K562 (cell line): Measurements from ENCODE around the gene OSBPL3. TPM values are rescaled to one million over a fixed set of nuclear protein-coding genes. Genes with fewer than 3 reads are reported as not detected.

Source experiments
- ATAC-seq: fragments of 200-7000 bp; cut with Tn5 transposase; 3 replicates; pipeline ENCODE4 v1.9.1; 2020; ENCODE audit warnings: moderate library complexity
- BruUV-seq: library from RNA; stranded (reverse); fragments of 400-500 nt; replicated peaks from 2 replicates; lab custom pipeline; 2021; lab: Mats Ljungman, UMichigan
- CTCF ChIA-PET: fragments of 300-600 bp; formaldehyde crosslinking; extraction: SDS; loops from one replicate; lab custom pipeline; 2021; ENCODE audit warnings: low intra/inter-chr PET ratio; lab: Yijun Ruan, JAX
- POLR2A ChIA-PET: fragments of 300-600, 350-650 bp; sonication (Branson Sonifier 250); formaldehyde crosslinking; extraction: SDS; loops from one replicate; lab custom pipeline; 2021; ENCODE audit warnings: antibody characterized with exemption, inconsistent platforms; lab: Yijun Ruan, JAX
- DNase-seq, 4 experiments: peaks; one replicate each; pipeline versions ENCODE4 v3.0.0 to v3.0.0-alpha.2; 2011 to 2018; ENCODE audit warnings: low spot score in 3 of 4, mixed read lengths in 3 of 4; ENCODE audit errors: extremely low read depth in 1 of 4
- FAIRE-seq: peaks from 2 replicates; lab custom pipeline; 2011; peaks lifted over from hg19 to GRCh38; lab: Jason Lieb, UNC
- H2AFZ ChIP-seq: 2 replicates; pipeline ENCODE4 v1.6.0; 2011; ENCODE audit warnings: low read depth, low read length, control low read depth, inconsistent platforms
- H3K27ac ChIP-seq: fragments of 200-600 bp; 3 replicates; pipeline ENCODE4 v1.8.0; 2011; ENCODE audit warnings: low read depth, mild to moderate bottlenecking, control low read depth, inconsistent platforms, low read length, moderate library complexity, mixed read lengths; ENCODE audit errors: extremely low read depth
- H3K27me3 ChIP-seq, 2 experiments: fragments of 300-600 bp in 1 of 2; 2 replicates in 1 of 2; 3 replicates in 1 of 2; pipeline versions ENCODE4 v1.6.0 to v1.8.0; 2011; ENCODE audit warnings: inconsistent platforms in 2 of 2, low read length in 2 of 2, mild to moderate bottlenecking in 1 of 2, mixed read lengths in 1 of 2, moderate library complexity in 1 of 2; ENCODE audit not compliant: control insufficient read depth in 2 of 2, insufficient read depth in 2 of 2
- H3K36me3 ChIP-seq: fragments of 300-600 bp; 3 replicates; pipeline ENCODE4 v1.8.0; 2011; ENCODE audit warnings: mild to moderate bottlenecking, low read length, inconsistent platforms; ENCODE audit not compliant: control insufficient read depth, insufficient read depth
- H3K4me1 ChIP-seq, 2 experiments: fragments of 200-600 bp in 1 of 2; replicated peaks in 1 of 2; 2 replicates in 1 of 2; 3 replicates in 1 of 2; pipeline versions ENCODE4 v1.5.1 to v1.8.0; 2011; ENCODE audit warnings: inconsistent platforms in 2 of 2, low read length in 2 of 2, mild to moderate bottlenecking in 1 of 2, mixed read lengths in 1 of 2, moderate library complexity in 1 of 2; ENCODE audit not compliant: control insufficient read depth in 2 of 2, insufficient read depth in 2 of 2
- H3K4me2 ChIP-seq: 2 replicates; pipeline ENCODE4 v1.6.1; 2011; ENCODE audit warnings: low read length, control low read depth, inconsistent platforms, mixed read lengths; ENCODE audit not compliant: insufficient read depth
- H3K4me3 ChIP-seq: fragments of 200-600 bp; sonication (generic), shearing (Covaris generic); 2 replicates; pipeline ENCODE4 v1.5.1; 2016; ENCODE audit warnings: control low read depth, inconsistent platforms
- H3K79me2 ChIP-seq: fragments of 200-600 bp; 3 replicates; pipeline ENCODE4 v1.8.0; 2011; ENCODE audit warnings: low read length, inconsistent platforms; ENCODE audit not compliant: control insufficient read depth, insufficient read depth
- H3K9ac ChIP-seq, 2 experiments: 2 replicates each; pipeline versions ENCODE4 v1.6.0 to v1.6.1; 2011; ENCODE audit warnings: low read depth in 2 of 2, low read length in 2 of 2, control low read depth in 1 of 2, inconsistent platforms in 1 of 2, mild to moderate bottlenecking in 1 of 2, mixed read lengths in 1 of 2; ENCODE audit not compliant: insufficient read depth in 1 of 2
- H3K9me1 ChIP-seq: one replicate; pipeline ENCODE4 v1.6.0; 2011; ENCODE audit warnings: inconsistent platforms, mild to moderate bottlenecking, low read length, moderate library complexity; ENCODE audit not compliant: control insufficient read depth, insufficient read depth
- H3K9me3 ChIP-seq: replicated peaks from 2 replicates; pipeline ENCODE4 v1.5.1; 2011; ENCODE audit warnings: low read depth, low read length, inconsistent platforms; ENCODE audit not compliant: control insufficient read depth, insufficient read depth
- H4K20me1 ChIP-seq: replicated peaks from 2 replicates; pipeline ENCODE4 v1.6.1; 2011; ENCODE audit warnings: low read length, inconsistent platforms, mixed read lengths; ENCODE audit not compliant: control insufficient read depth, insufficient read depth
- CBX5 ChIP-seq: IDR thresholded peaks from 2 replicates; pipeline ENCODE4 v1.6.1; 2014; ENCODE audit warnings: low read depth, borderline replicate concordance
- DMBX1 ChIP-seq: fragments of 250-450 bp; sonication (Bioruptor Pico); IDR thresholded peaks from 2 replicates; pipeline ENCODE4 v1.8.0; 2022; ENCODE audit warnings: inconsistent platforms, mild to moderate bottlenecking, moderate library complexity, borderline replicate concordance
- HNRNPK ChIP-seq: fragments of 200-400 bp; formaldehyde crosslinking; IDR thresholded peaks from one replicate; pipeline ENCODE4 v1.6.1; 2018; ENCODE audit warnings: mild to moderate bottlenecking, low read depth, low read length; ENCODE audit not compliant: poor library complexity, severe bottlenecking
- KLF16 ChIP-seq: IDR thresholded peaks from 2 replicates; pipeline ENCODE4 v1.6.1; 2016; ENCODE audit warnings: antibody characterized with exemption
- NEUROD1 ChIP-seq: fragments of 150-350 bp; IDR thresholded peaks from 2 replicates; pipeline ENCODE4 v1.6.1; 2014; ENCODE audit warnings: borderline replicate concordance, low read length, low read depth; ENCODE audit not compliant: partially characterized antibody
- NR3C1 ChIP-seq: sonication (generic); formaldehyde crosslinking; IDR thresholded peaks from 2 replicates; pipeline ENCODE4 v1.8.1; 2022; ENCODE audit warnings: missing genetic modification reagents
- PCBP1 ChIP-seq: fragments of 200-400 bp; formaldehyde crosslinking; IDR thresholded peaks from 2 replicates; pipeline ENCODE4 v1.6.1; 2018; ENCODE audit warnings: mild to moderate bottlenecking, low read depth, low read length; ENCODE audit not compliant: poor library complexity, severe bottlenecking
- PML ChIP-seq: IDR thresholded peaks from 2 replicates; pipeline ENCODE4 v1.6.1; 2012; ENCODE audit warnings: low read length, inconsistent platforms
- POLR2AphosphoS5 ChIP-seq: IDR thresholded peaks from 2 replicates; pipeline ENCODE4 v1.6.1; 2011; ENCODE audit warnings: mild to moderate bottlenecking, low read depth, low read length, moderate library complexity; ENCODE audit not compliant: control insufficient read depth, insufficient read depth
- RUNX1 ChIP-seq: sonication (generic); IDR thresholded peaks from 2 replicates; pipeline ENCODE4 v1.6.1; 2016; ENCODE audit warnings: antibody characterized with exemption, low read depth
- ZNF184 ChIP-seq: sonication (generic); formaldehyde crosslinking; IDR thresholded peaks from 2 replicates; pipeline ENCODE4 v1.5.0; 2020; ENCODE audit warnings: missing genetic modification reagents
- WGBS: fragments of 100-300 bp; shearing (Covaris generic); methylation state at CpG from one replicate; pipeline ENCODE4 v1.1.6; 2016; ENCODE audit warnings: low coverage, mixed read lengths; ENCODE audit not compliant: insufficient coverage; ENCODE audit errors: missing lambda C conversion rate; 5-methylcytosine and 5-hydroxymethylcytosine counted together
- in situ Hi-C: fragments of 300-500 bp; cut with MboI; formaldehyde crosslinking; loops from 4 replicates; pipeline ENCODE4 v1.15.0; 2018; ENCODE audit warnings: inconsistent platforms, mixed read lengths
- intact Hi-C: fragments of 100-400 bp; cut with micrococcal nuclease; formaldehyde crosslinking; loops from 2 replicates; pipeline ENCODE4 v1.14.2; 2022
- polyA plus RNA-seq, 8 experiments: library from polyadenylated mRNA; depleted of rRNA in 4 of 8; stranded (reverse) in 5 of 8; unstranded in 3 of 8; fragments of >200 nt; fragmentation: Nextera tagmentation in 2 of 8; fragmentation: Illumina TruSeq in 1 of 8; extraction: Ambion mirVana in 2 of 8; extraction: Trizol in 1 of 8; gene quantifications; 2 replicates each; pipeline versions ENCODE4 v1.2.1 to v1.2.3, GENCODE V29; 2011 to 2014; ENCODE audit warnings: inconsistent platforms in 1 of 8, missing spikeins in 1 of 8
- total RNA-seq, 7 experiments: library from RNA; depleted of rRNA in 6 of 7; stranded (reverse); fragments of >200 nt in 6 of 7; fragmentation: Illumina TruSeq in 2 of 7; extraction: Trizol in 2 of 7; gene quantifications; 2 replicates each; pipeline versions ENCODE4 v1.2.1 to v1.2.3, GENCODE V29; 2011 to 2021; ENCODE audit warnings: low replicate concordance in 1 of 7
- TF ChIP-seq, protein P1 (sequence below): fragments of 250-450 bp; sonication (Bioruptor Pico); IDR thresholded peaks from 2 replicates; pipeline ENCODE4 v1.4.0; 2020; ENCODE audit warnings: mild to moderate bottlenecking, moderate library complexity
- TF ChIP-seq, protein P2 (sequence below): fragments of 450-650 bp; IDR thresholded peaks from 2 replicates; pipeline ENCODE4 v1.6.1; 2016; ENCODE audit warnings: borderline replicate concordance
- TF ChIP-seq, protein P3 (sequence below): sonication (generic); formaldehyde crosslinking; IDR thresholded peaks from 2 replicates; pipeline ENCODE4 v1.8.0; 2023; ENCODE audit warnings: mild to moderate bottlenecking, missing genetic modification reagents
- TF ChIP-seq, protein P4 (sequence below): fragments of 250-450 bp; sonication (Bioruptor Pico); IDR thresholded peaks from 2 replicates; pipeline ENCODE4 v1.4.0; 2020; ENCODE audit warnings: mild to moderate bottlenecking

OSBPL3 gene
- total and polyA plus RNA-seq, 9 of the 15 experiments (the other 6 are each of a cell fraction or from before 2014, with no cell fraction given), result 4.8 to 37.2 (median 26.5) TPM

DNA sequence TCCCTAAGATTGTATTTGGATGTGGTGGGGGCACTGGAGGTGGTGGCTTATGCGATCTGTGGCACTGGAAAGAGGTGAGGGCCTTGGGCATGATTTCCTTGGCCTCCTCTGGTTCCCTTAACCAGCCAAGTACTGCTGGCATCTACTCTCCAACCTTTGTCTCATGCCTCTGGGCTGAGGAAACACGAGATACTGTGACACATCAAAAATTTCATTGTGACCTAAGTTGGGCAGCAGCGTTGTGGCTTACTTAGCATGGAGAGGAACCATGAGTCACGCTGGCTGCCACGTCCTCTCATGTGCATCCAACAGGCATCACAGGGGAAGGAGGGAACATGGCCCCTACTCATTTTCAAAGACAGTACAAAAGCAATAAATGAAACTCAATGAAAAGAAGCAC, 193.0 kb downstream of the OSBPL3 start (continued):
- TF ChIP-seq, protein P1, sequence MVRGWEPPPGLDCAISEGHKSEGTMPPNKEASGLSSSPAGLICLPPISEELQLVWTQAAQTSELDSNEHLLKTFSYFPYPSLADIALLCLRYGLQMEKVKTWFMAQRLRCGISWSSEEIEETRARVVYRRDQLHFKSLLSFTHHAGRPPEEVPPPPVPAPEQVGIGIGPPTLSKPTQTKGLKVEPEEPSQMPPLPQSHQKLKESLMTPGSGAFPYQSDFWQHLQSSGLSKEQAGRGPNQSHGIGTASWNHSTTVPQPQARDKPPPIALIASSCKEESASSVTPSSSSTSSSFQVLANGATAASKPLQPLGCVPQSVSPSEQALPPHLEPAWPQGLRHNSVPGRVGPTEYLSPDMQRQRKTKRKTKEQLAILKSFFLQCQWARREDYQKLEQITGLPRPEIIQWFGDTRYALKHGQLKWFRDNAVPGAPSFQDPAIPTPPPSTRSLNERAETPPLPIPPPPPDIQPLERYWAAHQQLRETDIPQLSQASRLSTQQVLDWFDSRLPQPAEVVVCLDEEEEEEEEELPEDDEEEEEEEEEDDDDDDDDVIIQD, result no peak
- TF ChIP-seq PML, result no peak
- TF ChIP-seq, all 486 proteins: peak for 17

DNA sequence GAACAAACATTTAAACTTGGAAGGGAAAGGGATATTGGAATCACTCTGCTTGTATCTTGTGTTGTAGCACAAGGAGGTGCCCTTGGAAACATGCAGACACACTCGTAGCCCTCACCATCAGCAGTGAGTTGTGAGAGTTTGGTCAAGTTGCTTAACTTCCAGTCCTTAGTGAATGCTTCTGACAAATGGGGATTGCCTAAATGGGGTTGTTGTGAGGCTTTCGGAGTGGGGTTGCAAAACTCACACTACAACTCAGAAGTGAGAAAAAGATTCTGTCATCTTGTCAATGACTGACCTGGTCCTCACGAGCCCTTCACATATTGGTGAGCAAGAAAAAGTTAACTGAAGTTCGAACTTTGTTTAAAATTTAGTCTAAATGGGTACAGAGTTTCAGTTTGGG, 193.7 kb downstream of the OSBPL3 start:
- ChIA-PET POLR2A (no interaction called here), CTCF (no interaction called here)
- Histone ChIP-seq H3K9me1 (no peaks in the 10 kb centered on the region), H3K36me3 (no peaks in the 10 kb centered on the region), H3K27me3 (no peaks in the 10 kb centered on the region), H3K79me2 (peaks cover 12% of the 10 kb centered on the region; the same call in 2 of the 3 replicates), H4K20me1 (no peaks in the 10 kb centered on the region), H3K27ac (no peak overlapping the region), H3K4me1 (no peaks in the 10 kb centered on the region), H3K4me3 (no peak overlapping the region), H3K4me2 (no peak overlapping the region), H2AFZ (no peak overlapping the region), H3K9me3 (peaks cover 9% of the 10 kb centered on the region), H3K9ac (no peak overlapping the region)
- in situ Hi-C loops (no loop called here), intact Hi-C loops (no loop called here)
- DNase-seq (no peak), ATAC-seq (no peak), FAIRE-seq (no peak)
- no TSS peak for BruUV-seq
- WGBS, result 54% methylated on average over 4 of the region's 4 CpGs
- no peak for TF ChIP-seq NEUROD1
- no peak for TF ChIP-seq PCBP1
- TF ChIP-seq, protein P2, sequence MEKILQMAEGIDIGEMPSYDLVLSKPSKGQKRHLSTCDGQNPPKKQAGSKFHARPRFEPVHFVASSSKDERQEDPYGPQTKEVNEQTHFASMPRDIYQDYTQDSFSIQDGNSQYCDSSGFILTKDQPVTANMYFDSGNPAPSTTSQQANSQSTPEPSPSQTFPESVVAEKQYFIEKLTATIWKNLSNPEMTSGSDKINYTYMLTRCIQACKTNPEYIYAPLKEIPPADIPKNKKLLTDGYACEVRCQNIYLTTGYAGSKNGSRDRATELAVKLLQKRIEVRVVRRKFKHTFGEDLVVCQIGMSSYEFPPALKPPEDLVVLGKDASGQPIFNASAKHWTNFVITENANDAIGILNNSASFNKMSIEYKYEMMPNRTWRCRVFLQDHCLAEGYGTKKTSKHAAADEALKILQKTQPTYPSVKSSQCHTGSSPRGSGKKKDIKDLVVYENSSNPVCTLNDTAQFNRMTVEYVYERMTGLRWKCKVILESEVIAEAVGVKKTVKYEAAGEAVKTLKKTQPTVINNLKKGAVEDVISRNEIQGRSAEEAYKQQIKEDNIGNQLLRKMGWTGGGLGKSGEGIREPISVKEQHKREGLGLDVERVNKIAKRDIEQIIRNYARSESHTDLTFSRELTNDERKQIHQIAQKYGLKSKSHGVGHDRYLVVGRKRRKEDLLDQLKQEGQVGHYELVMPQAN, result no peak
- no peak for TF ChIP-seq RUNX1
- TF ChIP-seq, protein P3, sequence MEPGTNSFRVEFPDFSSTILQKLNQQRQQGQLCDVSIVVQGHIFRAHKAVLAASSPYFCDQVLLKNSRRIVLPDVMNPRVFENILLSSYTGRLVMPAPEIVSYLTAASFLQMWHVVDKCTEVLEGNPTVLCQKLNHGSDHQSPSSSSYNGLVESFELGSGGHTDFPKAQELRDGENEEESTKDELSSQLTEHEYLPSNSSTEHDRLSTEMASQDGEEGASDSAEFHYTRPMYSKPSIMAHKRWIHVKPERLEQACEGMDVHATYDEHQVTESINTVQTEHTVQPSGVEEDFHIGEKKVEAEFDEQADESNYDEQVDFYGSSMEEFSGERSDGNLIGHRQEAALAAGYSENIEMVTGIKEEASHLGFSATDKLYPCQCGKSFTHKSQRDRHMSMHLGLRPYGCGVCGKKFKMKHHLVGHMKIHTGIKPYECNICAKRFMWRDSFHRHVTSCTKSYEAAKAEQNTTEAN (CRISPR knock-in tag), result no peak
- no peak for TF ChIP-seq DMBX1
- no peak for TF ChIP-seq POLR2AphosphoS5
- no peak for TF ChIP-seq NR3C1 (CRISPR knock-in tag)
- TF ChIP-seq ZNF184, result no peak
- no peak for TF ChIP-seq CBX5
- TF ChIP-seq, protein P4, sequence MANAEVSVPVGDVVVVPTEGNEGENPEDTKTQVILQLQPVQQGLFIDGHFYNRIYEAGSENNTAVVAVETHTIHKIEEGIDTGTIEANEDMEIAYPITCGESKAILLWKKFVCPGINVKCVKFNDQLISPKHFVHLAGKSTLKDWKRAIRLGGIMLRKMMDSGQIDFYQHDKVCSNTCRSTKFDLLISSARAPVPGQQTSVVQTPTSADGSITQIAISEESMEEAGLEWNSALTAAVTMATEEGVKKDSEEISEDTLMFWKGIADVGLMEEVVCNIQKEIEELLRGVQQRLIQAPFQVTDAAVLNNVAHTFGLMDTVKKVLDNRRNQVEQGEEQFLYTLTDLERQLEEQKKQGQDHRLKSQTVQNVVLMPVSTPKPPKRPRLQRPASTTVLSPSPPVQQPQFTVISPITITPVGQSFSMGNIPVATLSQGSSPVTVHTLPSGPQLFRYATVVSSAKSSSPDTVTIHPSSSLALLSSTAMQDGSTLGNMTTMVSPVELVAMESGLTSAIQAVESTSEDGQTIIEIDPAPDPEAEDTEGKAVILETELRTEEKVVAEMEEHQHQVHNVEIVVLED (CRISPR knock-in tag), result no peak
- no peak for TF ChIP-seq HNRNPK
- no peak for TF ChIP-seq KLF16
